ENCODE results near the gene CDK3.
"Not testable (repeated sequence)": the region's sequence is repeated elsewhere in the genome, so short reads cannot be mapped to it uniquely, and the experiment has no call there.

CDK3 gene
- long read RNA-seq, donor 1, partial matches to known transcripts = 0 of 2 reads
- long read RNA-seq, donor 1, other reads (novel, unspliced or antisense) = 0 of 2 reads
- long read RNA-seq, donor 2 = 0 reads
- long read RNA-seq, donor 3, partial matches to known transcripts = 0 of 2 reads
- long read RNA-seq, donor 3, other reads (novel, unspliced or antisense) = 0 of 2 reads
- long read RNA-seq, donor 4, partial matches to known transcripts = 0 of 2 reads
- long read RNA-seq, donor 4, other reads (novel, unspliced or antisense) = 0 of 2 reads
- long read RNA-seq, donor 5, partial matches to known transcripts = 0 of 2 reads
- long read RNA-seq, donor 5, other reads (novel, unspliced or antisense) = 0 of 2 reads
- long read RNA-seq, donor 6 = 0 reads
- long read RNA-seq, donor 7 = 0 reads
- long read RNA-seq, donor 8, partial matches to known transcripts = 0 of 1 reads
- long read RNA-seq, donor 8, other reads (novel, unspliced or antisense) = 0 of 1 reads

DNA sequence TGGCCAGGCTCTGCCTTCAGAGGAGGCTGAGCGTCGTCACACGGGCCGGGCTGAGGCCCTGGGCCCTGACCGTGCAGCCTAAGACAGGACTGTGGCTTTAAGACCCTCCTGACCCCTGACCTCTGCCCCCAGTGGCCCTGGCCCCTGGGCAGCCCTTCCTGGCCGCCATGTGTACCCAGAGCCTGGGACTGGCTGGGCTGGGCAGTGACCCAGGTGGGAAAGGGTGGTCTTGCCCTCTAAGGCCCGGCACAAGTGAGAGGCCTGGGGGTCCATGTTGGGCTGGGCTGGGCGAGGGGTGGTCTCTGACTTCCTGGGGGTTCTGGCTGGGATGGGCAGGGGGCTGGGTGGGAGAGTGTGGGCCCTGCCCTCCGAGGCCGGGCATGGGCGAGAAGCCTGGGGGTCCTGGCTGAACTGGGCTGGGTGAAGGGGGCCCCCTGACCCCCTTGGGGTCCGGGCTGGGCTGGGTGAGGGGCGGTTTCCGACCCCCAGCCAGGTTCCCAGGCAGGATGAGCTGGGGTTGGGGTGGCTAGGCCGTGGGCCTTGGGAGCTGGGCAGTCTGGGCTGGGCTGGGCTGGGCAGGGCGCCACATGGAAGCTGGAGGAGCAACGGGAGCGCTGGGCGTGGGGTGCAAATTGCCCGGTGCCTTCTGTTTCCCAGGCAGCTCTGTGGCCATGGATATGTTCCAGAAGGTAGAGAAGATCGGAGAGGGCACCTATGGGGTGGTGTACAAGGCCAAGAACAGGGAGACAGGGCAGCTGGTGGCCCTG lies at the start of gene CDK3:
CDK3 (plus strand) TSS at position 101 of the 767 bp plus-strand sequence; CDS start at position 672, 571 bp downstream.
- DNase-seq = no peak

- no peak for DNase-seq
These were observed 49.6 kb upstream of the CDK3 start for GRCh38 chr17:75950855-75951554.

DNA sequence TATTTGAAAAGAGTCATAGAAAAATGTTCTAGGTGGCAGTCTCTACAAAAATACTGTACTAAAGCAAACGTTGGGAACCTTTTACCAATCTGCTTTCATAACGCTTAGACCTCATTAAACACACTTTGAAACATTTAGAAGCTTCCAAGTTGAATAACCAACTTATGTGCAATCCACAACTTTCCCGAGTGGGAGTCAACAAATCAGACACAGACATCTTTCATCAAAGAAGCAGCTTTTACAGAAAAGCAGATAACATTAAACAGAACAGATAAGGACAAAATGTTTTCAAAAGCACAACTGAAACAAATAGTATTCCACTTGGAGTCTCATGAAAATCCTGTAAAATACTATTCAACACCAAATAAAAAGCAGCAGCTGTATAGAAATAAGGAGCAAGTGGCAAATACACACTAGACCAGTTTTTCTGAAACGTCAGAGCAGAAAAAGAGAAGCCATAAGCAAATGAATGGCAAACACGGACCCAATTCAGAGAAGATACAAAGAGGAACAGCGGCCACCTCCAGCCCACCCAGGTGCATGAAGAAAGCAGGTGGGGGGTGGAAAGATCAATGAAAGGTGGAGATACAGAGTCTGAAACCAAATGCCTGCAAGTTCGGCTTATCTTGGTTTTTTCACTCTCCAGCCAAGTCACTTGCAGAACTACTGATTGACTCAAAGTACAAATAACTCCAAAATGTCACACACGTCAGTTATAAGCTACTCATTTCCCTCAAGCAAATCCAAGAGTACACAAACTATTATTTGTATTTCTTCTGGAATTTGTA lies 41.4 kb upstream of the CDK3 start:
- DNase-seq = no peak

- DNase-seq = no peak
These were observed 40.7 kb upstream of the CDK3 start for GRCh38 chr17:75959839-75960511.

DNA sequence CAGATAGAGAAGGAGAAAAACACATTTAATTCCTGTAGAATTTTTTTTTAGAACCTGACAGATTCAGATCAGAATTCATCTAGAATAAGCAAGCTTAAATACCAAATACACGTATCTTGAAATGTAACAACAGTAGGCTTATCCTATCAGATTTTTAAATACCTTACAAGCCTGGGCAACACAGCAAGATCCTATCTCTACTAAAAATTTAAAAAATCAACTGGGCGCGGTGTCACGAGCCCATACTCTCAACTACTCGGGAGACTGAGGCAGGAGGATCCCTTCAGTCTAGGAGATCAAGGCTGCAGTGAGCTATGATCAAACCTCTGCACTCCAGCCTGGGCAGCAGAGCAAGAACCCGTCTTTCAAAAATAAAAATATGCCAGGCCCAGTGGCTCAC lies 35.2 kb upstream of the CDK3 start:
- no peak for DNase-seq

DNA sequence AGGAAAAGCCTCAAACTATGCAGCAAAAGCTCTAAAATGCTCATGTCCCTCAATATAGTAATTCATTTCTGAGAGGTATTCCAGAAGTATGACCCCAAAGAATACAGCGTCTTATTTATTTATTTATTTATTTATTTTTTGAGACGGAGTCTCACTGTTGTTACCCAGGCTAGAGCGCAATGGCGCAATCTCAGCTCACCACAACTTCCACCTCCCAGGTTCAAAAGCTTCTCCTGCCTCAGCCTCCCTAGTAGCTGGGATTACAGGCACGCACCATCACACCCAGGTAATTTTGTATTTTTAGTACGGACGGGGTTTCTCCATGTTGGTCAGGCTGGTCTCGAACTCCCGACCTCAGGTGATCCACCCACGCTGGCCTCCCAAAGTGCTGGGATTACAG lies 31.6 kb upstream of the CDK3 start:
- not testable (repeated sequence) for DNase-seq

DNA sequence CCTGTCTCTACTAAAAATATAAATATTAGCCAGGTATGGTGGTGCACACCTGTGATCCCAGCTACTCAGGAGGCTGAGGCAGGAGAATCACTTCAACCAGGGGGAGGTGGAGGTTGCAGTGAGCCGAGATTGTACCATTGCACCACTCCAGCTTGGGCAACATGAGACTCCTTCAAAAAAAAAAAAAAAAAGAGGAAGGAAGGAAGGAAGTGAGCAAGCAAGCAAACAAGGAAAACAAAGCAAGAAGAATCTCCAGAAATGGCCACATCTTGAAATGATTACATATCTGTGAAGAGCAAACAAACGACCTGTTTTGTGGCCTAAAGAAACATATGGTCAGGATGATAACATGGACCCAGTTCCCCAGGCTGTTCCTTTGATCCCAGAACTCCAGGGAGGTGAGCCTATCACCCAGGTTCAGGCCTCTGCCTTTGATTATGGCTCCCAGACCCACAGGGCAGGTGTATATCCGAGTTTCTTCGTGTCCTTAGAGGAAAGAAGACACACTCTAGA lies 30.6 kb upstream of the CDK3 start:
- no peak for DNase-seq

DNA sequence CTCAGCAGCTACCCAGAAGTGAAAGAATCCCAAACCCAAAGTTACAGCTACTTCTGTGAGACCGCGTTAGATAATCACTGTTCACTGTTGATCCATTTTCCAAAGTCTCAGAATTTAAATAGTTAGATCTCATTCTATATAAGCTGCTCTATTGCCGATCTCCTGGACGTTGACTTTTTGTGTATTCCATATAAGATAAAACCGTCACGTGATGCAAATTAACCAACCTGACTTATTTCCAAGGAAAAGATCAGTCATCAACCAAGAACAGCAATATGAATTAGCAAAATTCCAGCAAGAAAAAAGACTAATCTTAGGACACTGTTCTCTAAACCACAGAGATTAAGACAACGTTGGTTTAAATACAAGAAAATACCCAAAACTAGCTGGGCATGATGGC lies 30.0 kb upstream of the CDK3 start:
- DNase-seq = no peak

GRCh38 chr17:75975187-75975586 lies 25.5 kb upstream of the CDK3 start:
- DNase-seq = not testable (repeated sequence)

DNA sequence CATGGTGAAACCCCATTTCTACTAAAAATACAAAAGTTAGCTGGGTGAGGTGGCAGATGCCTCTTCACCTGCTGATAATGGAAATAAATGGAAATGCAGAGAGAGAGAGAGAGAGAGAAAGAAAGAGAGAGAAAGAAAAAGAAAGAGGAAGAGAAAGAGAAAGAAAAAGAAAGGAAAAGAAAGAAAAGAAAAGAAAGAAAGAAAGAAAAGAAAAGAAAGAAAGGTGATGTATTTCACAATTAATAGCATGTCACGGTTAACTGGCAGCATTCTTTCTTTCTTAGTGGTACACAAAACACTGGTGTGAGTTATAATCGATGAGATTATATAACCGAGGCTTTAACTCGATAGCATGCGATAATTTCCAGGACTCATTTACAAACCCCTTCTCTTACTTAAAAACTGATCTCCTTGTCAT lies 24.9 kb upstream of the CDK3 start:
- no peak for DNase-seq

DNA sequence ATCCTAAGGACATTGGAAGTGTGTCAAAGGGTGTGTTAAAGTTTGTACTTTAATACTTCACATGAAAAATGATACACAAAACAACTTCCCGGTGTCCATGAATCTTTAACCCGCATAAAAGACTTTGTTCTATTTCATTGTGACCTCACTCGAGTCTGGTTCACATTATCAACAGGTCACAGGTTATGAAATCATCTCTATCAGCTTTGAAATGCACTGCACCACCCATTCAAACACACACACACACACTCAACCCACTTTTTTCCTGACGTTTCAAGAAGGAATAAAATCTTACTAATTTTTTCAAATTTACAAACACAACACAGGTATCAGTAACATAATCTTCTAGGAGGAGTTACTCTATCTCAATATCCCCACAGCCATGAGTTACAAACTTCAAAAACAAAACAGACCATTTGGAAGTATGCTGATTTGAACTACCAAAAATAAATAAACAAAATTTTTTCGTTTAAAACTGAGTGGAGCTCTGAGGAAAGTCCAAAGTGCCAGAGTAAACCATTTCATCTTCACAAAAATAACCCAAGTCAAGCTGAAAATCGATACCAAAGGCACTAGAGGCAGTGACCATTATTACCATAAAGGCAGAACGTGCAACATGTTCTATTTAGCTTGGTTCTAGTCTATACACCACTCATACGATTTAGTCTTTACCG lies 24.3 kb upstream of the CDK3 start:
- no peak for DNase-seq

DNA sequence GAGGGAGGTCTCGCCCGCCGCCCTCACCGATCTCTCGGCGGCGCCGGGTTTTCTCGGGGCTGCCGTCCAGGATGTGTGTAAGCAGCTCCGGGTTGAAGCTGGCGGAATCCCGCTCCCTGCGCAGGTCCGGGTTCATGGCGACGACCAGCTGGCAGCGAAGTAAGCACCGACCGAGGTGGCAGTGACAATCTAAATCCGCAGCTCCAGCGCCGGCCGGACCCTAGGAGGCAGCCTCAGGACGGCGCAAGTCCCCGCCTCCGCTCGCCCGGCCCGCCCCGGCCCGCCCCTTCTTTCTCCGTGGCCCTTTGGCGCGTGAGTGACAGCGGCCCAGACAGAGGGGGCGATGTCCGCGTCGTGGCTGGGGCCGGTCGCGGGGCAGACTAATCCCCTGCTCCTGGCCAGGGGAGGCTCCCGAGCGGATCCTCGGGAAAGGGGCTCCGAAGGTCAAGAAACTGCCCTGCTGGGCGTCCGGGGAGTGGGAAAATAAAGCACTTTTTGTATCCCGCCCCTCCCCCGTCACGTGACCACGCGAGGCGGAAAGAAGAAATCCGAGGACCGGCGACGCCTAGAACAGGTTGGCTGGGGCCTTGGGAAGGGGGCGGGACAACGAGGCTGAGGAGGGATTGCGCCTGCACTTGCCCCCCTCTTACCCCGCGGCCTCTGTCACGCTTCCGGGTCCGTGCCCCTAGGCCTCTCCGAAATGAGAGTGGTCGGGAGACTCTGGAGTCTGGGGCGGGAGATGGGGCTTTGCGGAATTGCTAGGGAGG lies 21.5 kb upstream of the CDK3 start, which contains the start of the genes ACOX1 and TEN1:
ACOX1 (minus strand) TSS at position 229 of the 767 bp plus-strand sequence; CDS start at position 136, 93 bp downstream.
TEN1 (plus strand) TSS at position 303 of the 767 bp plus-strand sequence. CDS start 6,953 bp downstream, outside the sequence.
- DNase-seq = peak; percentile 99

- peak; percentile 94 for DNase-seq
These were observed 20.9 kb upstream of the CDK3 start for GRCh38 chr17:75979705-75980187.

- DNase-seq = no peak
These were observed 20.3 kb upstream of the CDK3 start for GRCh38 chr17:75980188-75981018.

DNA sequence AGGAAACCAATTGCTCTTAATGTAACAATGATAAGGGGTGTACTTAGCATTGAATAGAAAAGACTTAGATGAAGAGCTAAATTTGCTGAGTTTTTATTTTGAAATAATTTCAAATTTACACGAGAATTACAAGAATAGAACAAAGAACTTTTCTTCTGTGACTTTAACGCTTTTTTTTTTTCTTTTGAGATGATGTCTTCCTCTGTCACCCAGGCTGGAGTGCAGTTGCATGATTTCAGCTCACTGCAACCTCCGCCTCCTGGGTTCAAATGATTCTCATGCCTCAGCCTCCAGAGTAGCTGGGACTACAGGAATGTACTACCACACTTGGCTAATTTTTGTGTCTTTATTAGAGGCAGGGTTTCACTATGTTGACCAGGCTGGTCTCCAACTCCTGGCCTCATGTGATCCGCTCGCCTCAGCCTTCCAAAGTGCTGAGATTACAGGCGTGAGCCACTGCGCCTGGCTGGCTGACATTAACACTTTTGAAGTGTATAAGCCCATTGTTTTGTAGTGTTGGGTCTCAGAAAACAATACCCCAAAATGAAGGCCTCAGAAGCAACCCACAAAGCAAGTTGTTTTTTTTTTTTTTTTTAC lies 19.5 kb upstream of the CDK3 start:
- DNase-seq = no peak

DNA sequence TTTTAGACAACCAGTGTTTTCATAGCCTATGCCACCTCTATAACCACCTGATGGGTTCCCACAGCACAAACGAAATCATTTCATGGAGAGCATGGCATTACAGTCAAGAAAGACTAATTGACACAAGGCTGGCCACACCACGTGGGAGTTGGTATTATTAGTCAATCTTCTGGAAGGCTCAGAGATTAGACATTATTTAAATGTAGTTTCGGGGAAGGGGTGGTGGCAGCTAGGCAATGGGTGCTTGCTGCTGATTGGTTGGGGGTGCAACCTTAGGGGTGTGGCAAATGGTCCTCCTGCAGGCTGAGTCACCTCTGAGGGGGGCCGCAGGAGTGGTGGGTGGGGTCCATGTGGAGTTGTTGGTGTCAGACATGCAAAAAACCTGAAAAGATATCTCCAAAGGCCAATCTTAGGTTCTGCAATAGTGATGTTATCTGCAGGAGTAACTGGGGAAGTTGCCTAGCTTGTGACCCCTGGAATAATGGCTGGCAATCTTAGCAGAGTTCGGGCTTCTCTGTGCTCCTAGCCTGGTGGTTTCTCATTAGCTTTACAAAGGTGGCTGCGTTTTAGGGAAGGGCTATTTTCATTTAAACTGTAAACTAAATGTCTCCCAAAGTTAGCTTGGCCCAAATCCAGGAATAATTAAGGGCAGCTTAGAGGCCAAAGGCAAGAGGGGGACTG lies 17.0 kb upstream of the CDK3 start:
- peak; percentile 1 for DNase-seq

- DNase-seq = no peak
These were observed 14.7 kb upstream of the CDK3 start for GRCh38 chr17:75985986-75986385.
